Activated CD8-positive, alpha-beta memory T cell treated with anti-CD3 and anti-CD28 coated beads, Interleukin-2, amount 50 U/mL, for 1 hour (primary cell): ENCODE data around the gene JMY.
"Not testable (repeated sequence)": the region's sequence is repeated elsewhere in the genome, so short reads cannot be mapped to it uniquely, and the experiment has no call there.

Source experiments
- DNase-seq: peaks from one replicate; pipeline ENCODE4 v3.0.0-alpha.2; 2020; ENCODE audit errors: extremely low read depth

The JMY gene

DNA sequence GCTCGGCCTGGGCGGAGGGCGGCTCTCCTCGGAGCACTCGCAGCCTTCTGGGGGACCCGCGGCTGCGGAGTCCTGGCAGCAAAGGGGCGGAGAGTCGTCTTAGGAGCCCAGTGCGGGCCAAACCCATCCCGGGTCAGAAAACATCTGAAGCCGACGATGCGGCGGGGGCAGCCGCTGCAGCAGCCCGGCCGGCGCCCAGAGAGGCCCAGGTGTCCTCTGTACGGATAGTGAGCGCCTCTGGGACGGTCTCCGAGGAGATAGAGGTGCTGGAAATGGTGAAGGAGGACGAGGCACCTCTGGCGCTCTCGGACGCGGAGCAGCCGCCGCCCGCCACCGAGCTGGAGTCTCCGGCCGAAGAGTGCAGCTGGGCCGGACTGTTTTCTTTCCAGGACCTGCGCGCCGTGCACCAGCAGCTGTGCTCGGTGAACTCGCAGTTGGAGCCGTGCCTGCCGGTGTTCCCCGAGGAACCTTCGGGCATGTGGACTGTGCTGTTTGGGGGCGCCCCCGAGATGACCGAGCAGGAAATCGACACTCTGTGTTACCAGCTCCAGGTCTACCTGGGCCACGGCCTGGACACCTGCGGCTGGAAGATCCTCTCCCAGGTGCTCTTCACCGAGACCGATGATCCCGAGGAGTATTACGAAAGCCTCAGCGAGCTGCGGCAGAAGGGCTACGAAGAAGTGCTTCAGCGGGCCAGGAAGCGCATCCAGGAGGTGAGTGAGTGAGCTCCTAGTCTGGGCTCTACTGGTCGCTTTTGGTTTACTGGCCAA is 1.2 kb downstream of the JMY start:
- no peak for DNase-seq

DNA sequence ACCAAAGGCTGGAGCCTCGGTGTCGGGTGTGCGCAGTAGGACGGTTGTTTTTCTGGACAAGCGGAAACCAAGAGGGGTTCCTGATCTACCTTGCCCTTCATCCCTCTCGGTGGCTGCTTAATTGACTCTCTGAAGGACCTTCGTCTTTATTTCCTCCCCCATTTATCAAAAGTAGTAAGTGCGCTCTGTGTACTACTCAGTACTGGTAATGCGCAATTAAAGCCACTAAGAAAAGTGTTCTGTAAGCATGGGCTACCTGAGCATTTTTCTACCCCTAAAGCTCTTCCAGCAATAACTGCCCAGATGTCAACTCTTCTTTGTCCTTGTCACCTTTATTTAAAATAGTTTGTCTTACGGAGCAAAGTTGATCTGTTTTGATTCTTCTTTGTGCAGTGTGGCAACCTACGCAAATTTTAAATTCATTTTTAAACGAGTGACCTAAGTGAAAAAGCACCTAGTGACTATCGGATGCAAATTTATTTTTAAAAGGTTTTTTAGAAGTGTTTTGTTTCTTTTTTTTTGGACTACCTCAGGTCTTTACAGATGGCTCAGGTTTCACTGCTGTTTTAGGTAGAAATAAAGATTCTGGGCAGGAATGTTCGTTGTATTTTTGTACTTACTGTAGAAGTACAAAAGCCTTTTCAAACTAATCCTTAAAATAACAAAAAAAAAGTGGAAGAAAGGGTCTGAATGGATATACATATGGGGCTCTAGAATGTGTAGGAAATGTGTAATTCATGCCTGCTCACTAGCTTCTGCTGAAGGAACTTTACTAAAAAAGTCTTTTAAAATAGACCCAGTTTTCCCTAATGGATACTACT is 2.0 kb downstream of the JMY start:
- DNase-seq = no peak

DNA sequence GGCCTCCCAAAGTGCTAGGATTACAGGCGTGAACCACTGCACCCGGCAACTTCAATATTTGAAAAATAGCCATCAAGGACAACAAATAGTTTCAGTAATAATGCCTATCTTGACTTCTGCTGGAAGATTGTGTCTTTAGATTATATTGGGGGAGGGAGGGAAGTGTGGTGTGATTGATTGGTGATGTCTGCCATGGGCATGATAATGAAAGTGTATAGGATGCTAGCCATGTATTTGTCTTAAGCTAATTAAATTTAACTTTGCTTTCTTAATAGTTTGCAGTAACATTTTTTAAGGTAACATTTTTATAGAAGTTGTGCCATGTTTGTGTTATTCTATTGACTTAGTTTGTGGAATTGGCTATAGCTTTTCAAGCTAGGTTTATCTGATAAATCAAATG is 4.6 kb downstream of the JMY start:
- DNase-seq = no peak

DNA sequence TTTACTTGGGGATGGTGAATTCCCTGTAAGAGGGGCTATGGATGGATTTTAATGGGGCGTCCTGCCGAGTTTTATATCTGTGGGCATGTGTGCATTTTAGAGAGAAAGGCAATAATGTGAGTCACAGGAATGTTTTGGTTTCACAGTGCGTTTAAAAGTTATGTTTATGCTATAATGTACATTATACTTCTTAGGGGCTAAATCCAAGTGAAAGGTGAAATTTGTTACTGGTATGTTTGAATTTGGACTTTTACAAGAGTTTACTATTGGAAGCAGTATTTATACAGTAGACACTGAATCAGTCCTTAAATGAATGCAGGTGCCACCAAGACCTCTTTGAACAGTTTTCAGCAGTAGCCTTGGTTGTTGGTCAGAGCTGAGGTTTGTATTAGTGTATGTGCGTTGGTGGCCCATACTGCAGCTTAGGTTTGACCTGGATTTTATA is 5.6 kb downstream of the JMY start:
- no peak for DNase-seq

DNA sequence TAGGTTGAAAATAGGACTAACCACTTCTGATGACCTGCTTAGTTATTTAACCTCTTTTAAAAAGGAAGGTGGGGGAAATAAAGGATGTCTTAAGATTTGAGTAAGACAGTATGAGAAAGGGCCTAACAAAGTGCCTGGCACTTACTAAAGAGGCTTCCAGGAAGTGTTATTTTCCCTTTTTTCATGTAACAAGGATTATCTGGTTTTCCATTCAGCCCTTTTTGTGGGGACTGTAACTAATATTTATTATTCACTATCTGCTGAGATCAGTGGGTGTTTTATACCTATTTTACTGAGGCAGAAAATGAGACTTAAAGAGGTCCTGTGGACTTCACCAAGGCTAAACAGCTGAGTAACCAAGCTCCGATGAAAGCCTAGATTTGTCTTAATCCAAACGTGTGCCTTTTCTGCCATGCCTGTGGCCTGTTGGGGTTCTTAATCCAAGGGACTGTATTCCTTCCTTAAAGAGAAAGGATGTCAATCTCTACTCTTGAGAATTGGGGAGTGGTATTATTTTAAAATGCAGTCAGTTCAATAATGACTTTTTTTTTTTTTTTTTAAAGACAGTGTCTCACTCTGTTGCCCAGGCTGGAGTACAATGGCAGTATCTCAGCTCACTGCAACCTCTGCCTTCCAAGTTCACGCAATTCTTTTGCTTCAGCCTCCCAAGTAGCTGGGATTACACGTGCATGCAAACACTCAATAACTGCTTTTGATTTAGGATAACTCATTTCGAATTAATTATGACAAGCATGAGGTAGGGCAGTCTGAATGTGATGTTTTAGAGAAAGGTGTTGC is 6.5 kb downstream of the JMY start:
- DNase-seq = no peak

- DNase-seq = no peak
Observed at GRCh38 chr5:79243224-79243623, 7.3 kb downstream of the JMY start.

- not testable (repeated sequence) for DNase-seq
Observed at GRCh38 chr5:79254067-79254466, 18.1 kb downstream of the JMY start.

GRCh38 chr5:79255786-79256557 is 20.0 kb downstream of the JMY start:
- no peak for DNase-seq

- no peak for DNase-seq
Observed at GRCh38 chr5:79256563-79256962, 20.6 kb downstream of the JMY start.

DNA sequence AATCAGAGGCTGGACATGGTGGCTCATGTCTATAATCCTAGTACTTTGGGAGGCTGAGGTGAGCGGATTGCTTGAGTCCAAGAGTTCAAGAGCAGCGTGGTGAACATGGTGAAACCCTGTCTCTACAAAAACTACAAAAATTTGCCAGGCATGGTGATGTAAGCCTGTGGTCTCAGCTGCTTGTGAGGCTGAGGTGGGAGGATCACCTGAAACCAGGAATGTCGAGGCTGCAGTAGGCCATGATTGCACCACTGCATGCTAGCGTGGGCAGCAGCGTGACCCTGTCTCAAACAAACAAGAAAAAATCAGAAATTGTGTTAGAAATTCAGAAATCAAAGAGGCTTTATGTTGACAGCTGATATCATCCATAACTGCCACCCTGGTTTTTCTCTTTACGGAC is 21.4 kb downstream of the JMY start:
- no peak for DNase-seq

- DNase-seq = no peak
Observed at GRCh38 chr5:79258801-79259200, 22.9 kb downstream of the JMY start.

DNA sequence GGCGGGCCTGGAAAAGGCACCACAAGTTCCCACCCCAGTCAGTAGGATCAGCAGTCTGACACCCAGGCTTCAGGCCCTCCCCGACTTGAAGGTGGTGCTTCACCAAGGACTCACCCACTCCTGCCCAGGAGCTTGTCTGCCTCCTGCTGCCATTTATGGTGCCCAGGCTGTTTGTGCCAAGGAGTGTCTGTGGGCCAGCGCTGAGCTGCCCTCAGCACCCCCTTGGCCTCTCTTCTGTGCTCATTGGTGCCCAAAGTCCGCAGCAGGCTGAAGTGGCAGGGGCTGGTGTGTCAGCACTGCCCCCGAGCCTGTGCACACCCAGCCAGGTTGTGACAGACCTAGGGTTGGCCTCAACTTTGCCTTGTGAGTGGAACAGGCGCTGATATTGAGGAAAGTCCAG is 23.5 kb downstream of the JMY start:
- DNase-seq = no peak

GRCh38 chr5:79259810-79260209 is 23.9 kb downstream of the JMY start:
- no peak for DNase-seq

GRCh38 chr5:79261897-79262296 is 26.0 kb downstream of the JMY start:
- DNase-seq = no peak

DNA sequence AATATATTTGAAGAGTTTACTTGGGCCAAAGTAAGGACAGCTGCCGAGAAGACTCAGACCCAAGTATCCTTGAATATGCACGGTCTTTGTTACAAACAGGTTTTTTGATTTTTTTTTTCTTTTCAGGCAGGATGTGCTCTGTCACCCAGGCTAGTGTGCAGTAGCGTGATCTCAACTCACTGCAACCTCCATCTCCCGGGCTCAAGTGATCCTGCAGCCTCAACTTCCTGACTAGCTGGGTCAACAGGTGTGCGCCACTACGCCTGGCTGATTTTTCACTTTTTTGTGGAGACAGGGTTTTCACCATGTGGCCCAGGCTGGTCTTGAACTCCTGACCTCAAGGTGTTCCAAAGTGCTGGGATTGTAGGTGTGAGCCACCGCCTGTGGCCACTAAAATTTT is 27.4 kb downstream of the JMY start:
- no peak for DNase-seq

GRCh38 chr5:79267180-79267579 is 31.2 kb downstream of the JMY start:
- DNase-seq = no peak

- DNase-seq = no peak
Observed at GRCh38 chr5:79269733-79270166, 33.8 kb downstream of the JMY start.

- no peak for DNase-seq
Observed at GRCh38 chr5:79273341-79273740, 37.4 kb downstream of the JMY start.

- DNase-seq = no peak
Observed at GRCh38 chr5:79284846-79285245, 48.9 kb downstream of the JMY start.

DNA sequence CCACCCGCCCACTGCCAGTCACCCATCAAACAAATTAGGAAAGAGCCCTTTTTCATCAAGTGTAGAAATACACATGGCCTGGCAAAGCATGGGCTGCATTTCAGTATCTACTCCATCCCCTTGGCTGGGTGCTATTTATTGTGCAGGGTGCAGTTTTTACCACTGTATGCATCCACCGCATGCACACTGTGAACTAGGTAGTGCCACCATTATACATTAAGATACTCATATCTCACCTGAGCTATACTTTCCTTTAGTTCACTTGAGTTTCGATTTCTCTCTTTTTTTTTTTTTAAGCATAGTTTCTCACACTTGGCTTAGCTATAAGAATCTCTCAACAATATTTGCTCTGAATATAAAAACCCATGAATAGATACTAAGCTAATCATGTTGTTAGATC is 49.4 kb downstream of the JMY start:
- no peak for DNase-seq

- no peak for DNase-seq
Observed at GRCh38 chr5:79285833-79286232, 49.9 kb downstream of the JMY start.

DNA sequence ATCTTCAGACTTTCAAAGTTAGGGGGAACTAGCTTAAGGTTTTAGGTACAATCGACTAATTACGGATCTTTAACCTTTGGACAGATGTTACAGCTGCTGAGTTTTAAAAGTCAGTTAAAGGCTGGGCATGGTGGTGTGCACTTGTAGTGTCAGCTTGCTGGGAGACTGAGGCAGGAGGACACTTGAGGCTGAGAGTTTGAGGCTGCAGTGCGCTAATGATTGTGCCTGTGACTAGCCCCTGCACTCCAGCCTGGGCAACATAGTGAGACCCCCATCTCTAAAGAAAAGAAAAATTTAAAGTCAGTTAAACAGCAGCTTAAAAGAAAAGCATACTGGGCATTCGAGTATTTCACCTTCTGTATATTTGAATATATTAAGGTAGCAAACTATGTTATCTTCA is 51.4 kb downstream of the JMY start:
- DNase-seq = no peak
